Measurements from ENCODE around the gene EFEMP1.

DNA sequence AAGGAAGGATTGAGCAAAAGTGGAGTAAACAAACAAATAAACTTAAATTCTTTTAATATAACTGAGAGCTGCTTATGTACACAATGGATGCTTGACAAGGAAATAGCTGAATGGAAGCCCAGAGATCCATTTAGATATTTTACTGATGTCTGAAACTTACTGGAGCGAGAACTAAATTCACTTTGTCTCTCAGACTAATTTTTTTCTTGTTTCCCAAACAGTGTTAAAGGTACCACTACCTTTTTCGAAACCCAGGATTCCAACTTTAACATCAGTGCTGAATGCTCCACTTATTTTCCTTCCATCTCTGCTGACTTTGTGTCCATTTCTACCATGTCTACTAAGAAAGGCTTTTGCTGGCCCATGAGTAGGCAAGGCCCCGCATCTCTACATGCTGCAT is 4.0 kb downstream of the EFEMP1 start:
- TF ChIP-seq POLR2A (IDR thresholded peaks at IDR 0.05; ENCODE audit: low read depth, low read length) (no peak), POLR2AphosphoS5 (IDR thresholded peaks at IDR 0.05; ENCODE audit: low read depth, low read length) (no peak), TAF1 (IDR thresholded peaks at IDR 0.05; ENCODE audit: borderline replicate concordance, low read depth, low read length) (no peak)

All from GM12892 (cell line).